Neural crest cell (in vitro differentiated cells): ENCODE measurements around the gene IL32. TPM values are rescaled to one million over a fixed set of nuclear protein-coding genes. Genes with fewer than 3 reads are reported as not detected.

Experiments used
- DNase-seq: peaks from one replicate; pipeline ENCODE4 v3.0.0; 2021; ENCODE audit warnings: low read depth, mixed read lengths, low spot score
- H3K27ac Mint-ChIP-seq: one replicate; pipeline ENCODE4 v1.8.0; 2021; ENCODE audit warnings: mild to moderate bottlenecking, mixed read lengths; ENCODE audit not compliant: unreplicated experiment
- H3K27me3 Mint-ChIP-seq: 2 replicates; pipeline ENCODE4 v1.8.0; 2021; ENCODE audit warnings: low read depth, mild to moderate bottlenecking, mixed read lengths
- H3K36me3 Mint-ChIP-seq: 2 replicates; pipeline ENCODE4 v1.8.0; 2021; ENCODE audit warnings: low read depth, mild to moderate bottlenecking, mixed read lengths
- H3K4me1 Mint-ChIP-seq: 2 replicates; pipeline ENCODE4 v1.8.0; 2021; ENCODE audit warnings: mixed read lengths
- H3K4me3 Mint-ChIP-seq: one replicate; pipeline ENCODE4 v1.8.0; 2021; ENCODE audit warnings: mild to moderate bottlenecking, mixed read lengths
- H3K9me3 Mint-ChIP-seq: 2 replicates; pipeline ENCODE4 v1.8.0; 2021; ENCODE audit warnings: mixed read lengths
- CTCF ChIP-seq: fragments of 200-600 bp; sonication (generic); conservative IDR thresholded peaks from 2 replicates; pipeline ENCODE4 v1.5.0; 2021; ENCODE audit warnings: antibody characterized with exemption, mild to moderate bottlenecking
- total RNA-seq: library from RNA; stranded (reverse); gene quantifications from 2 replicates; pipeline ENCODE4 v1.2.1, GENCODE V29; 2021

Gene IL32
- total RNA-seq, 1 donor from 2014 or later, result not detected

GRCh38 chr16:3020247-3020603 is 45.2 kb upstream of the IL32 start, which contains the start of gene TNFRSF12A:
Gene TNFRSF12A, plus strand, starts transcription at chr16:3020368. Its CDS starts 30 bp downstream, at chr16:3020398.
- Mint-ChIP-seq H3K36me3 (peaks cover 2% of the 10 kb centered on the region), H3K27ac (peak within 1 kb of the TSS; percentile 72)
- peak; percentile 59 for DNase-seq

GRCh38 chr16:3020604-3021448 is 44.6 kb upstream of the IL32 start:
- Mint-ChIP-seq H3K36me3 (peaks cover 2% of the 10 kb centered on the region), H3K27me3 (peaks cover 52% of the 10 kb centered on the region), H3K9me3 (no peaks in the 10 kb centered on the region), H3K27ac (peak overlapping the region; percentile 72), H3K4me3 (peak overlapping the region; percentile 96), H3K4me1 (peaks cover 41% of the 10 kb centered on the region)
- no peak for TF ChIP-seq CTCF
- DNase-seq, result no peak

More at GRCh38 chr16:3020247-3020603, 45.2 kb upstream of the IL32 start, which contains the start of gene TNFRSF12A:
- H3K4me3 Mint-ChIP-seq, result peak within 1 kb of the TSS; percentile 96
- peaks cover 41% of the 10 kb centered on the region for H3K4me1 Mint-ChIP-seq
- H3K9me3 Mint-ChIP-seq, result no peaks in the 10 kb centered on the region
- TF ChIP-seq CTCF, result no peak
- H3K27me3 Mint-ChIP-seq, result peaks cover 57% of the 10 kb centered on the region

- Mint-ChIP-seq H3K4me1 (peaks cover 41% of the 10 kb centered on the region), H3K4me3 (peak overlapping the region; percentile 96), H3K27ac (peak overlapping the region; percentile 72), H3K27me3 (peaks cover 44% of the 10 kb centered on the region), H3K9me3 (no peaks in the 10 kb centered on the region), H3K36me3 (peaks cover 2% of the 10 kb centered on the region)
- DNase-seq, result peak; percentile 79
- peak; percentile 44 for TF ChIP-seq CTCF
Measured at GRCh38 chr16:3021449-3022207, 43.8 kb upstream of the IL32 start.

GRCh38 chr16:3022208-3022683 is 43.2 kb upstream of the IL32 start:
- no peak for TF ChIP-seq CTCF
- peaks cover 2% of the 10 kb centered on the region for H3K36me3 Mint-ChIP-seq
- no peak for DNase-seq
- H3K27me3 Mint-ChIP-seq, result peaks cover 38% of the 10 kb centered on the region
- H3K27ac Mint-ChIP-seq, result peak overlapping the region; percentile 27
- peaks cover 41% of the 10 kb centered on the region for H3K4me1 Mint-ChIP-seq
- H3K9me3 Mint-ChIP-seq, result no peaks in the 10 kb centered on the region
- peak overlapping the region; percentile 96 for H3K4me3 Mint-ChIP-seq

- Mint-ChIP-seq H3K27ac (peak overlapping the region; percentile 50), H3K4me1 (peaks cover 41% of the 10 kb centered on the region), H3K4me3 (peak overlapping the region; percentile 96), H3K36me3 (peaks cover 2% of the 10 kb centered on the region), H3K27me3 (peaks cover 35% of the 10 kb centered on the region), H3K9me3 (no peaks in the 10 kb centered on the region)
- TF ChIP-seq CTCF, result no peak
- DNase-seq, result no peak
Measured at GRCh38 chr16:3022684-3023414, 42.6 kb upstream of the IL32 start.
